SK-N-SH treated with all-trans-retinoic acid at 6 μM for 48 hours (cell line): ENCODE results near the gene ZNF496.

ENCODE experiments used
- GLIS3 ChIP-seq: fragments of 250-450 bp; sonication (Bioruptor Pico); IDR thresholded peaks from 2 replicates; pipeline ENCODE4 v1.5.0; 2020; ENCODE audit warnings: mild to moderate bottlenecking, moderate library complexity
- TCF4 ChIP-seq: fragments of 250-450 bp; sonication (Bioruptor Pico); IDR thresholded peaks from 2 replicates; pipeline ENCODE4 v1.8.0; 2021; ENCODE audit warnings: mild to moderate bottlenecking, moderate library complexity, borderline replicate concordance
- TOX ChIP-seq: fragments of 250-450 bp; sonication (Bioruptor Pico); IDR thresholded peaks from 2 replicates; pipeline ENCODE4 v1.8.0; 2021; ENCODE audit warnings: mild to moderate bottlenecking, moderate library complexity, borderline replicate concordance
- ZNF70 ChIP-seq: fragments of 450-650 bp; formaldehyde crosslinking; IDR thresholded peaks from 2 replicates; pipeline ENCODE4 v1.5.0; 2020; ENCODE audit warnings: mild to moderate bottlenecking, moderate library complexity
- TF ChIP-seq, protein P1 (sequence below): fragments of 250-450 bp; sonication (Bioruptor Pico); IDR thresholded peaks from 2 replicates; pipeline ENCODE4 v1.5.1; 2020; ENCODE audit warnings: low read depth, mild to moderate bottlenecking, moderate library complexity
- TF ChIP-seq, protein P2 (sequence below): fragments of 250-450 bp; sonication (Bioruptor Pico); IDR thresholded peaks from 2 replicates; pipeline ENCODE4 v1.8.0; 2020; ENCODE audit warnings: mild to moderate bottlenecking, moderate library complexity, borderline replicate concordance

DNA sequence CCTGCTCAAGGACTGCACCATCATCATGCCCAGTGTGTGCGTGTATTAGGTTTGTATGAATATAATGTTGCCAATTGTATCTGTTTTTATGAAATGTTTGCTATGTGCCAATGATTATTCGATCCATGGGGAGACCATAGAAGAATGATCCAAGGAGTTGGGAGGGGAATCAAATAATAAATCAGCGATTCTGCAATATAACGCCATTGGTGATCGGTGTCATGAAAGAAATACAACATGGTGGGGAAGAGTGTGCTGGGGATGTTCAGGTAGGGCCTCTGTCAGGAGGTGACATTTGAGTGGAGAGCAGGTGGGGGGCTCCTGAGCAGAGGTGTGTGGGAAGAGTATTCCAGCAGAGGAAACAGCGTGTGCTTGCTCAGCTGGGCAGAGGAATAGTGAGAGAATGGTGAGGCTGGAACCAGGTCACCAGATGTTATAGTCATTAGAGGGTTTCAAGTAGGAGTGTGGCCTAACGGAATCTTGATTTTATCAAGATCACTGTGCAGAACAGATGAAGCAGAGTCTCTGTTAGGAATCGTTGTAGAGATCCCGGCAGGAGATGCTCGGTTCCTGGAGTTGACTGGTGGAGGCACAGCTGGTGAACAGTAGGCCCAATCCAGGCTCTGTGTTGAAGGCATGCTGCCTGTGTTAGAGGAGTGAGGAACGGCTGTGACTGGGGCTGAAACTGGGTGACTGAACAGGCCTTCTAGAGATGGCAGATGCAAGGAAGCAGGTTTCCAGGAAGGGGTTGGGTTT is 2.9 kb upstream of the ZNF496 start:
- no peak for TF ChIP-seq TOX (CRISPR knock-in tag)
- TF ChIP-seq, protein P1, sequence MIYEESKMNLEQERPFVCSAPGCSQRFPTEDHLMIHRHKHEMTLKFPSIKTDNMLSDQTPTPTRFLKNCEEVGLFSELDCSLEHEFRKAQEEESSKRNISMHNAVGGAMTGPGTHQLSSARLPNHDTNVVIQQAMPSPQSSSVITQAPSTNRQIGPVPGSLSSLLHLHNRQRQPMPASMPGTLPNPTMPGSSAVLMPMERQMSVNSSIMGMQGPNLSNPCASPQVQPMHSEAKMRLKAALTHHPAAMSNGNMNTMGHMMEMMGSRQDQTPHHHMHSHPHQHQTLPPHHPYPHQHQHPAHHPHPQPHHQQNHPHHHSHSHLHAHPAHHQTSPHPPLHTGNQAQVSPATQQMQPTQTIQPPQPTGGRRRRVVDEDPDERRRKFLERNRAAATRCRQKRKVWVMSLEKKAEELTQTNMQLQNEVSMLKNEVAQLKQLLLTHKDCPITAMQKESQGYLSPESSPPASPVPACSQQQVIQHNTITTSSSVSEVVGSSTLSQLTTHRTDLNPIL = no peak
- TF ChIP-seq GLIS3 (CRISPR knock-in tag) = no peak
- TF ChIP-seq ZNF70 (CRISPR knock-in tag) = no peak; the same call in 1 of the 2 replicates
- no peak; the same call in 1 of the 2 replicates for TF ChIP-seq TCF4 (CRISPR knock-in tag)
- TF ChIP-seq, protein P2, sequence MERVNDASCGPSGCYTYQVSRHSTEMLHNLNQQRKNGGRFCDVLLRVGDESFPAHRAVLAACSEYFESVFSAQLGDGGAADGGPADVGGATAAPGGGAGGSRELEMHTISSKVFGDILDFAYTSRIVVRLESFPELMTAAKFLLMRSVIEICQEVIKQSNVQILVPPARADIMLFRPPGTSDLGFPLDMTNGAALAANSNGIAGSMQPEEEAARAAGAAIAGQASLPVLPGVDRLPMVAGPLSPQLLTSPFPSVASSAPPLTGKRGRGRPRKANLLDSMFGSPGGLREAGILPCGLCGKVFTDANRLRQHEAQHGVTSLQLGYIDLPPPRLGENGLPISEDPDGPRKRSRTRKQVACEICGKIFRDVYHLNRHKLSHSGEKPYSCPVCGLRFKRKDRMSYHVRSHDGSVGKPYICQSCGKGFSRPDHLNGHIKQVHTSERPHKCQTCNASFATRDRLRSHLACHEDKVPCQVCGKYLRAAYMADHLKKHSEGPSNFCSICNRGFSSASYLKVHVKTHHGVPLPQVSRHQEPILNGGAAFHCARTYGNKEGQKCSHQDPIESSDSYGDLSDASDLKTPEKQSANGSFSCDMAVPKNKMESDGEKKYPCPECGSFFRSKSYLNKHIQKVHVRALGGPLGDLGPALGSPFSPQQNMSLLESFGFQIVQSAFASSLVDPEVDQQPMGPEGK (CRISPR knock-in tag) = no peak
